K562 (cell line): Measurements from ENCODE around the gene ZNF565. TPM values are rescaled to one million over a fixed set of nuclear protein-coding genes. Genes with fewer than 3 reads are reported as not detected.

Experiments
- HDAC2 ChIP-seq: fragments of 450-650 bp; IDR thresholded peaks from 2 replicates; pipeline ENCODE4 v1.6.1; 2016; ENCODE audit warnings: mild to moderate bottlenecking
- LARP7 ChIP-seq: fragments of 450-650 bp; IDR thresholded peaks from 2 replicates; pipeline ENCODE4 v1.6.1; 2016
- MECOM ChIP-seq: fragments of 250-450 bp; sonication (Bioruptor Pico); IDR thresholded peaks from 2 replicates; pipeline ENCODE4 v1.8.0; 2022; ENCODE audit warnings: inconsistent platforms
- PHB ChIP-seq: fragments of 250-450 bp; sonication (Bioruptor Pico); IDR thresholded peaks from 2 replicates; pipeline ENCODE4 v1.5.0; 2021
- POLR2A ChIP-seq: fragments of 450-650 bp; conservative IDR thresholded peaks from 2 replicates; pipeline ENCODE4 v1.6.1; 2016
- RBM14 ChIP-seq: fragments of 200-400 bp; formaldehyde crosslinking; IDR thresholded peaks from 2 replicates; pipeline ENCODE4 v1.6.1; 2018; ENCODE audit warnings: low read depth, mild to moderate bottlenecking, low read length, moderate library complexity, borderline replicate concordance; ENCODE audit not compliant: insufficient read depth
- RCOR1 ChIP-seq, 2 experiments: IDR thresholded peaks; 2 replicates each; pipeline ENCODE4 v1.6.1; 2012; ENCODE audit warnings: low read depth in 2 of 2, low read length in 2 of 2, borderline replicate concordance in 1 of 2, improper control_type of control experiment in 1 of 2
- SMAD4 ChIP-seq: fragments of 250-450 bp; sonication (Bioruptor Pico); conservative IDR thresholded peaks from 2 replicates; pipeline ENCODE4 v1.8.0; 2021; ENCODE audit warnings: inconsistent platforms, mild to moderate bottlenecking, moderate library complexity
- TOE1 ChIP-seq, 2 experiments: fragments of 450-650 bp in 1 of 2; sonication (generic) in 1 of 2; formaldehyde crosslinking in 1 of 2; IDR thresholded peaks; 2 replicates each; pipeline versions ENCODE4 v1.7.1 to v1.8.0; 2016 to 2022; ENCODE audit warnings: borderline replicate concordance in 2 of 2, mild to moderate bottlenecking in 2 of 2, antibody characterized with exemption in 1 of 2, inconsistent platforms in 1 of 2, low read depth in 1 of 2, missing genetic modification reagents in 1 of 2, moderate library complexity in 1 of 2
- ZNF584 ChIP-seq: fragments of 200-800 bp; sonication (Bioruptor generic); IDR thresholded peaks from 2 replicates; pipeline ENCODE4 v1.6.1; 2016; ENCODE audit warnings: low read depth, mild to moderate bottlenecking, missing genetic modification characterization, missing compliant biosample characterization
- ZNF644 ChIP-seq: fragments of 200-800 bp; sonication (Bioruptor generic); IDR thresholded peaks from 2 replicates; pipeline ENCODE4 v1.6.1; 2016; ENCODE audit warnings: low read depth, missing genetic modification characterization, missing compliant biosample characterization
- polyA plus RNA-seq, 8 experiments: library from polyadenylated mRNA; depleted of rRNA in 4 of 8; stranded (reverse) in 5 of 8; unstranded in 3 of 8; fragments of >200 nt; fragmentation: Nextera tagmentation in 2 of 8; fragmentation: Illumina TruSeq in 1 of 8; extraction: Ambion mirVana in 2 of 8; extraction: Trizol in 1 of 8; gene quantifications; 2 replicates each; pipeline versions ENCODE4 v1.2.1 to v1.2.3, GENCODE V29; 2011 to 2014; ENCODE audit warnings: inconsistent platforms in 1 of 8, missing spikeins in 1 of 8
- total RNA-seq, 7 experiments: library from RNA; depleted of rRNA in 6 of 7; stranded (reverse); fragments of >200 nt in 6 of 7; fragmentation: Illumina TruSeq in 2 of 7; extraction: Trizol in 2 of 7; gene quantifications; 2 replicates each; pipeline versions ENCODE4 v1.2.1 to v1.2.3, GENCODE V29; 2011 to 2021; ENCODE audit warnings: low replicate concordance in 1 of 7
- TF ChIP-seq, protein P1 (sequence below): IDR thresholded peaks from 2 replicates; pipeline ENCODE4 v1.6.1; 2011; ENCODE audit warnings: borderline replicate concordance, low read depth, mild to moderate bottlenecking, moderate library complexity, low read length; ENCODE audit not compliant: insufficient read depth, poor library complexity, severe bottlenecking
- TF ChIP-seq, protein P2 (sequence below): fragments of 450-650 bp; formaldehyde crosslinking; IDR thresholded peaks from 2 replicates; pipeline ENCODE4 v1.4.0; 2020; ENCODE audit warnings: mild to moderate bottlenecking, moderate library complexity

ZNF565 gene
- total and polyA plus RNA-seq, 9 of the 15 experiments (the other 6 are each of a cell fraction or from before 2014, with no cell fraction given) = 1.3 to 3.2 (median 2.6) TPM

DNA sequence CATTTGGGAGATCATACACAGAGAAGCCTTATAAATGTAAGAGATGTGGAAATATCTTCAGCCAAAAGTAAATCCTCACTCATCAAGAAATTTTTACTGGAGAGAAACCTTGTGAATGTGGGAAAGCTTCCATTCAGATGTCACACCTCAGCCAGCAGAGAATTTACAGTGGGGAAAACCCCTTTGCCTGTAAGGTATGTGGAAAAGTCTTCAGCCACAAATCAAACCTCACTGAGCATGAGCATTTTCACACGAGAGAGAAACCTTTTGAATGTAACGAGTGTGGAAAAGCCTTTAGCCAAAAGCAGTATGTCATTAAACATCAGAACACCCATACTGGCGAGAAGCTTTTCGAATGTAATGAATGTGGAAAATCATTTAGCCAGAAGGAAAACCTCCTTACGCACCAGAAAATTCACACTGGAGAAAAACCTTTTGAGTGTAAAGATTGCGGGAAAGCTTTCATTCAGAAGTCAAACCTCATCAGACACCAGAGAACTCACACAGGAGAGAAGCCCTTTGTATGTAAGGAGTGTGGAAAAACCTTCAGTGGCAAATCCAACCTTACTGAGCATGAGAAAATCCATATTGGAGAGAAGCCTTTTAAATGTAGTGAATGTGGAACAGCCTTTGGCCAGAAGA, 22.0 kb upstream of the ZNF565 start (continued):
- TF ChIP-seq RCOR1 (IDR thresholded peaks at IDR 0.05; ENCODE audit: borderline replicate concordance in 1 of 2, low read depth in 2 of 2, low read length in 2 of 2) (no peak), ZNF644 (tag) (no peak), TOE1 (IDR thresholded peaks at IDR 0.05; ENCODE audit: borderline replicate concordance) (no peak), TOE1 (CRISPR knock-in tag; IDR thresholded peaks at IDR 0.05; ENCODE audit: borderline replicate concordance, low read depth) (no peak), POLR2A (0 out of 2 replicates have a peak, but pooled peaks have one; percentile 28), PHB (no peak), LARP7 (no peak), RBM14 (no peak), ZNF584 (CRISPR knock-in tag) (no peak), MECOM (no peak), HDAC2 (no peak), SMAD4 (CRISPR knock-in tag) (no peak)
- TF ChIP-seq, protein P1, sequence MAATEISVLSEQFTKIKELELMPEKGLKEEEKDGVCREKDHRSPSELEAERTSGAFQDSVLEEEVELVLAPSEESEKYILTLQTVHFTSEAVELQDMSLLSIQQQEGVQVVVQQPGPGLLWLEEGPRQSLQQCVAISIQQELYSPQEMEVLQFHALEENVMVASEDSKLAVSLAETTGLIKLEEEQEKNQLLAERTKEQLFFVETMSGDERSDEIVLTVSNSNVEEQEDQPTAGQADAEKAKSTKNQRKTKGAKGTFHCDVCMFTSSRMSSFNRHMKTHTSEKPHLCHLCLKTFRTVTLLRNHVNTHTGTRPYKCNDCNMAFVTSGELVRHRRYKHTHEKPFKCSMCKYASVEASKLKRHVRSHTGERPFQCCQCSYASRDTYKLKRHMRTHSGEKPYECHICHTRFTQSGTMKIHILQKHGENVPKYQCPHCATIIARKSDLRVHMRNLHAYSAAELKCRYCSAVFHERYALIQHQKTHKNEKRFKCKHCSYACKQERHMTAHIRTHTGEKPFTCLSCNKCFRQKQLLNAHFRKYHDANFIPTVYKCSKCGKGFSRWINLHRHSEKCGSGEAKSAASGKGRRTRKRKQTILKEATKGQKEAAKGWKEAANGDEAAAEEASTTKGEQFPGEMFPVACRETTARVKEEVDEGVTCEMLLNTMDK = no peak
- TF ChIP-seq, protein P2, sequence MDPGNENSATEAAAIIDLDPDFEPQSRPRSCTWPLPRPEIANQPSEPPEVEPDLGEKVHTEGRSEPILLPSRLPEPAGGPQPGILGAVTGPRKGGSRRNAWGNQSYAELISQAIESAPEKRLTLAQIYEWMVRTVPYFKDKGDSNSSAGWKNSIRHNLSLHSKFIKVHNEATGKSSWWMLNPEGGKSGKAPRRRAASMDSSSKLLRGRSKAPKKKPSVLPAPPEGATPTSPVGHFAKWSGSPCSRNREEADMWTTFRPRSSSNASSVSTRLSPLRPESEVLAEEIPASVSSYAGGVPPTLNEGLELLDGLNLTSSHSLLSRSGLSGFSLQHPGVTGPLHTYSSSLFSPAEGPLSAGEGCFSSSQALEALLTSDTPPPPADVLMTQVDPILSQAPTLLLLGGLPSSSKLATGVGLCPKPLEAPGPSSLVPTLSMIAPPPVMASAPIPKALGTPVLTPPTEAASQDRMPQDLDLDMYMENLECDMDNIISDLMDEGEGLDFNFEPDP (CRISPR knock-in tag) = no peak
